Stomach (tissue), 4 donors: ENCODE results near the gene MEGF6.

ENCODE experiments used
- CTCF ChIP-seq, 7 experiments: fragments of 450-650 bp in 4 of 7; fragments of 200-600 bp in 3 of 7; sonication (generic) in 3 of 7; IDR thresholded peaks; one replicate each; pipeline ENCODE4 v1.5.1; 2016 to 2019; ENCODE audit warnings: antibody characterized with exemption in 7 of 7, control low read depth in 2 of 7, mild to moderate bottlenecking in 1 of 7
- POLR2A ChIP-seq, 4 donors: fragments of 450-650 bp; IDR thresholded peaks; one replicate each; pipeline ENCODE4 v1.6.1; 2016; ENCODE audit warnings: antibody characterized with exemption in 4 of 4, control low read depth in 2 of 4, mild to moderate bottlenecking in 1 of 4, moderate library complexity in 1 of 4

GRCh38 chr1:3523980-3524379, 87.3 kb downstream of the MEGF6 start:
- TF ChIP-seq CTCF (IDR thresholded peaks at IDR 0.05) (no peak), POLR2A (IDR thresholded peaks at IDR 0.05) (no peak)
